ENCODE measurements around the gene SUMO4. TPM values are rescaled to one million over a fixed set of nuclear protein-coding genes. Genes with fewer than 3 reads are reported as not detected.
A peak's percentile ranks its signal among the peaks of the same experiment; 100 is the strongest.
"Not testable (repeated sequence)": the region's sequence is repeated elsewhere in the genome, so short reads cannot be mapped to it uniquely, and the experiment has no call there.

SUMO4 gene
- polyA plus RNA-seq, 6 donors from 2014 or later, result 0.26 to 1.6 (median 0.85) TPM; not detected in 1

DNA sequence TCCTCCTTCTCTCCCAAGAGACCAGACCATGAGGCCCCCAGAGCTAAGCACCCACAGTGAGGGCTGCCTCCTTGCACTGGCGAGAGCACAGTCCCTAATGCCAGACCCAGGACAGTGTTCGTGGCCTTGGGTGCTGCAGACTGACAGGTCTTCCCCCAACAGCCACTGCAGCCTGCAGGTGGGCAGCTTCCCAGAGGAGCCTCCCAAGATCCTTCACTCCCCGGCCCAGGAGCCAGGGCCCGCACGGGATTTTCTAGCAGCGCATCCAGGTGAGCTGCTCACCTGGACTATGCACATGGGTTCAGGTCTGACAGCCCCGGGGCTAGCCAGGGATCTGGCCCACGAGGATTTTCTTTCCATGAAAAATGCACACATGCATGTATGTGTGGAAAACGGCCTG is 41.7 kb downstream of the SUMO4 start:
- H3K4me3 Mint-ChIP-seq, result no peak overlapping the region
- ATAC-seq (ENCODE audit: low read depth in 2 of 2) (no peak), DNase-seq (no peak)
- H3K27me3 Mint-ChIP-seq, result no peaks in the 10 kb centered on the region
- H3K4me1 Mint-ChIP-seq, result peaks cover 15 to 37% (median 28%) of the 10 kb centered on the region in 3 donors
- no peaks in the 10 kb centered on the region for H3K36me3 Mint-ChIP-seq
- H3K27ac Mint-ChIP-seq, result peak overlapping the region in 2 of 6 donors; percentile 10 to 53
- H3K9me3 Mint-ChIP-seq, result no peaks in the 10 kb centered on the region

DNA sequence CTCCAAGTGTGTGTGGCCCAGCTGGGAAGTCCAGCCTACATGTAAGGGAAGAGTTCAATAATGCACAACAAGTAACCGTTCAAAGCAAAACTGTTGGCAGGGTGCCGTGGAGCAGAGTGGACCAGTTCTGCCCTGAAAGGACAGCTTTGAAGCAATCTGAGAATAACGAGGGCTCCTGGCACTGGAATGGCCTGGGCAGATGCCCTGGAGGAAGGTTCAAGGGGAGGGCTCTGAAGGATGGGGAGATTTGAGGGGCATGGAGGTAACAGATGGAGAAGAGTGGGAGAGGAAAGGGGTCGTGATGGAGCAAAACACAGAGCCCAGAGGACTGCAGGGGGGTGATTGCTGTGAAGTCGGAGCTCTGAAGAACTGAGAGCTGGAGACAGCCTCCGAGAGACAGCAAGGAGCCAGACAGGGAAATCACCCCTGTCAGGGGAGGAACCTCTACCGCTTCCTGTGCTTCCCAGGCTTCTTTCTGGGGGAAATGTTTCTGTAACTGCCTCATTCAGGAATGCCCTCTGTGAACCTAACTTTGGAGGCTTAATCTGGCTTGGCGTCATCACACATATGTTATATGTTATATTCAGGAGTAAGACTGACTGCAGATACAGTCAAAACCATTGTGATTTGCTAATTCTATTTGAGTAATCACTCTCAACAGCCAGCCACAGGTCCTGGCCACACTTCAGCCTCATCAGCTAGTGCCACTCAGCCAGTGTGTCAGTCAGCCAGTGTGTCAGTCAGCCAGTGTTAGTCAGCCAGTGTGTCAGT is 43.5 kb downstream of the SUMO4 start:
- H3K27ac Mint-ChIP-seq, result peak overlapping the region in 3 of 6 donors; percentile 17 to 76 (median 48)
- DNase-seq, result no peak

DNA sequence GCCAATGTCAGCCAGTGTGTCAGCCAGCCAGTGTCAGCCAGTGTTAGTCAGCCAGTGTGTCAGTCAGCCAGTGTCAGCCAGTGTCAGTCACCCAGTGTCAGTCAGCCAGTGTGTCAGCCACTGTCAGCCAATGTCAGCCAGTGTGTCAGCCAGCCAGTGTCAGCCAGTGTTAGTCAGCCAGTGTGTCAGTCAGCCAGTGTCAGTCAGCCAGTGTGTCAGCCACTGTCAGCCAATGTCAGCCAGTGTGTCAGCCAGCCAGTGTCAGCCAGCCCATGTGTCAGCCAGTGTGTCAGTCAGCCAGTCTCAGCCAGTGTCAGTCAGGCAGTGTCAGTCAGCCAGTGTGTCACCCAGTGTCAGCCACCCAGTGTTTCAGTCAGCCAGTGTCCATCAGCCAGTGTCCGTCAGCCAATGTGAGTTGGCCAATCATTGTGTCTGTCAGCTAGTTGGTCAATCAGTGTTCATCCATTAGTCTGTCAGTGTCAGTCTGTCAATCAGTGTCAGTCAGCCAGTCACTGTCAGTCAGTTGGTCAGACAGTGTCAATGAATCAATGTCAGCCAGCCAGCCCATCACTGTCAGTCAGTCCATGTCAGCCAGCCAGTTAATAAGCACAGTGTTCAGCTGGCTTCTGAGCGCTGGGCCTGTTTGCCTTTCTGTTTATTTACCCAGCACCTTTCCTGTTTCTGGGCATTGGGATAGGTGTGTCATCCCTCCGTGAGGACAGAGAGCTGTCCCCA is 44.5 kb downstream of the SUMO4 start:
- not testable (repeated sequence) for H3K9me3 Mint-ChIP-seq; H3K27me3 Mint-ChIP-seq; ATAC-seq (ENCODE audit: low read depth in 2 of 2); H3K4me3 Mint-ChIP-seq; DNase-seq; H3K36me3 Mint-ChIP-seq
- Mint-ChIP-seq H3K4me1 (peaks cover 8 to 16% (median 16%) of the 10 kb centered on the region in 3 donors), H3K27ac (peak overlapping the region in 3 of 6 donors; percentile 32 to 89 (median 70))

More for the DNA sequence above, 43.5 kb downstream of the SUMO4 start:
- H3K36me3 Mint-ChIP-seq, result no peaks in the 10 kb centered on the region
- H3K27me3 Mint-ChIP-seq, result no peaks in the 10 kb centered on the region
- H3K4me3 Mint-ChIP-seq, result peak overlapping the region in 1 of 8 donors; percentile 15
- no peak for ATAC-seq (ENCODE audit: low read depth in 2 of 2)
- H3K9me3 Mint-ChIP-seq, result no peaks in the 10 kb centered on the region
- peaks cover 15 to 24% (median 19%) of the 10 kb centered on the region in 3 donors for H3K4me1 Mint-ChIP-seq

DNA sequence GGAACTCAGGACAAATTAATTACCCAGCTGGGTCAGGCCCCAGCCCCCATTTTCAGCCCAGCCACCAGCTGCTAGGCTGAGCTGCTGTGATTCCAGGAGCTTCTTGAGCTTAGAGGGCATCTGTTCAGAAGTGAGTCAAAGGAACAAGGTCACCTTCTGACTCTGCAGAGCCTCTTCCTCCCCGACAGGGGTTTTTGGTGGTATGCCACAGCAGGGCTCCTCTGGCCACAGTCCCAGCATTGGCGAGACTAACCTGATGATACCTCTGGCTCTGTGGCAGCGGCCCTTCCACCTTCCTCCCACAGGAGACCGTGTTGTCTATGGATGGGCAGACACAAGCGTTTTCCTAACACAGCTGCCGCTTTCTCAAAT is 45.0 kb downstream of the SUMO4 start:
- peak overlapping the region in 1 of 6 donors; percentile 5 for H3K27ac Mint-ChIP-seq
- no peaks in the 10 kb centered on the region for H3K9me3 Mint-ChIP-seq
- ATAC-seq (ENCODE audit: low read depth in 2 of 2), result no peak
- no peak for DNase-seq
- H3K4me3 Mint-ChIP-seq, result no peak overlapping the region
- H3K27me3 Mint-ChIP-seq, result no peaks in the 10 kb centered on the region
- H3K4me1 Mint-ChIP-seq, result peaks cover 10 to 18% (median 18%) of the 10 kb centered on the region in 3 donors
- H3K36me3 Mint-ChIP-seq, result peaks cover 0 to 7% of the 10 kb centered on the region in 2 donors

DNA sequence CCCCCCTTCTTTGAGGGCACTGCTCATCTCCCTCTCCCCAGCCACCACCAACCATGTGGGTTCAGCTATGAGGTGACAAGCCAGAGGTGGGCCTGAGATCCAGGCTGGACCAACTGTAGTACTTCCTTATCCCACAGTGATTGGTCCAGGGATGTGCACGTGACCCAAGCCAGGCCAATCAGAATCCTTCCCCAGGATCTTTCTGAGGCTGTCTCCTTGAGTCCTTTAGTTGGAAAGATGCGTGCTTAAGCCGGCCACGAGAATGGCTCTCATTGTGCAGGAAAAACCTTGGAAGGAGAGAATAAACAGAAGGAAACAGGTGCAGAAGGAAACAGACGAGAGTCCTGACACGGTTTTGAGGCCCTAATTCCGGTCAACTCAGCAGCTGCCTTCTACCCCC is 45.5 kb downstream of the SUMO4 start:
- peaks cover 10 to 20% (median 18%) of the 10 kb centered on the region in 3 donors for H3K4me1 Mint-ChIP-seq
- H3K9me3 Mint-ChIP-seq, result no peaks in the 10 kb centered on the region
- no peak for DNase-seq
- no peaks in the 10 kb centered on the region for H3K27me3 Mint-ChIP-seq
- no peak overlapping the region for H3K27ac Mint-ChIP-seq
- H3K4me3 Mint-ChIP-seq, result no peak overlapping the region
- peaks cover 0 to 7% of the 10 kb centered on the region in 2 donors for H3K36me3 Mint-ChIP-seq
- no peak for ATAC-seq (ENCODE audit: low read depth in 2 of 2)

DNA sequence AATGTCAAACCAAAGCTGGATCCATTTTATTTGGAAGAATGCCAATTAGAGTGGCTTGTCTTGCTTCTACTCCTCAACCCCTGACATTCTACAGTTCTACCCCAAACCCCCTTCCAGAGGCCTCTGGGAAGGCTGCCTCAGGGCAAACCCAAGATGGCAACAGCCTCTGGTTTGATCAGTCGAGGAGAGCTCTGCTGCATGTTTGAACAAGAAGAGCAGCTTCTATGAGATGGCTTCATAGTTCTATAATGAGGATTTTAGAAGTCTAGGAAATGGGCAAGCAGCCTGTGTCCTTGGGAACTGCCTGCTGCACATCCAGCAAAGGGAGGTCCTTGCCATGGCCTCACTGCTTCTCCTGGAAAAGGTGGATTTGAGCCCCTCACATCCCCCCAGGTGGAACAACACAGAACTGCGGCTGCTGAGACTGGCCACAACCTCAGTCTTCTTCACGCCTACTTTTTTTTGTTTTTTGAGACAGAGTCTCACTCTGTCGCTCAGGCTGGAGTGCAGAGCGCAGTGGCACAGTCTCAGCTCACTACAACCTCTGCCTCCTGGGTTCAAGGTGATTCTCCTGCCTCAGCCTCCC is 46.8 kb downstream of the SUMO4 start:
- Mint-ChIP-seq H3K4me3 (no peak overlapping the region), H3K27me3 (no peaks in the 10 kb centered on the region), H3K27ac (peak overlapping the region in 3 of 6 donors; percentile 9 to 53 (median 36)), H3K4me1 (peaks cover 10 to 20% (median 18%) of the 10 kb centered on the region in 3 donors), H3K36me3 (peaks cover 0 to 7% of the 10 kb centered on the region in 2 donors), H3K9me3 (no peaks in the 10 kb centered on the region)
- ATAC-seq (ENCODE audit: low read depth in 2 of 2) (no peak), DNase-seq (no peak)

DNA sequence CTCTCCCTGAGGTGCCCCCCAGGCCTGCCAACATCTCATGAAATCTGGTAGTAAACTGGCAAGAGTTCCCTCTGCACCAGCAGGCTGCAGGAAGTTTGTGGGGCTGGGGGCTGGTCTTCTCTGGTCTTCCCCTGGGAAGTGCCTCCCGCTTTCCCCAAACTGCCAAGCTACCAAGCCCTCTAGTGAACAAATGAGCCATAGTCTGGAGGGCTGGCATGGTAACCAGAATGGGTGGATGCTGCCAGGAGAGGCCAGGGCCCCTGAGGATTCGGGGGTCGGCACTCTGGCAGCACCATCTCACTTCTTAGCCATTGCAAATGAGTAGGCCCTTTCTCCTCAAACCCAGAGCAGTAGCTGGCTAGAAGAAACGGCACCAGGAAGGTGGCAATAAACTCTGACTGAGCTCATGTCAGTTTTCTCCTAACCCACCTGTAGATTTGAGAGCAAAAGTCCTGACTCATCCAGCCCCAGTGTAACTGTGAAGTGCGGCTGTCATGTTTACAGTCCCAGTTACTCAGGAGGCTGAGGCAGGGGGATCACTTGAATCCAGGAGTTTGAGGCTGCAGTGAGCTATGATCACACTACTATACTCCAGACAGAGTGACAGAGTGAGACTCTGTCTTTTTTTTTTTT is 48.9 kb downstream of the SUMO4 start:
- no peaks in the 10 kb centered on the region for H3K9me3 Mint-ChIP-seq
- H3K27me3 Mint-ChIP-seq, result no peaks in the 10 kb centered on the region
- no peak for DNase-seq

DNA sequence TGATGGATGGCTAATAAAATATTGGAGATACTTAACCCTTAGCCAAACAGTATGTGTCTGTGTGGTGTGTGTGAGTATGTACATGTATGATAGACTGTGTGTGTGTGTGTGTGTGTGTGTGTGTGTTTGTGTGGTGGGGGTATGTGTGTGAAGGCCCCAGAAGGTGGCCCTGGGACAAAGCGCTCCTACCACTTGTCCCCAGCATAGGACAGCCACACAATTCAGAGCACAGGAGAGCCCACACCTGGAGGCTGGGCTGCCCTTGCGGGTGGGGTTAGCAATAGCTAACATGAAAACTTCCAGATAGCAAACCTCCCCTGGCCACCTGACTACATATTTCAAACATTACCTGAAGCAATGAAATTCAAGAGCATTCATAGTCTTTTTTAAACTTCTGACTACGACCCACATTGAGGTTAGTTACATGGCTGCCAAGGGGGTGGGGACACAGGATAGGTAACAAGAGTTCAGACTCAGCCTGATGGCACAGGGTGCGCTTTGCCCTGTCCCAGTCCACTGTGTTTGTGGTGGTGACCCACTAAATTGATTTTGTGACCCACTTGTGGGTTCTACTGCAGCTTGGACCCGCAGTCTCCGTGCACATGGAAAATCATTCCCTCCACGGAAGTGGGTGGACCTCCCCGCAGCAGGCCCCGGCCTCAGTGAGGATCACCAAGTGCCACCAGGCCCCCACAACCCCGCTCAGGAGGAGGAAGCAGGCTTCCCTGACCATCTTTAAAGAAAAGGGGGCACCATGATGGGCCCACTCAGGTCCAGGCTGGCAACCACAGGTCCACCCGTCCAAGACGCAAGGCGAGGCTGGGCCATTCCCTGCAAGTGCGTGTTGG is 50.0 kb downstream of the SUMO4 start:
- no peak for ATAC-seq (ENCODE audit: low read depth in 2 of 2)
- H3K27me3 Mint-ChIP-seq, result no peaks in the 10 kb centered on the region
- H3K36me3 Mint-ChIP-seq, result peaks cover 0 to 7% of the 10 kb centered on the region in 2 donors
- no peak for DNase-seq
- H3K4me3 Mint-ChIP-seq, result peak overlapping the region in 6 of 8 donors; percentile 3 to 64 (median 38)
- peak overlapping the region in 4 of 6 donors; percentile 9 to 79 (median 56) for H3K27ac Mint-ChIP-seq
- H3K9me3 Mint-ChIP-seq, result no peaks in the 10 kb centered on the region
- peaks cover 9 to 26% (median 16%) of the 10 kb centered on the region in 3 donors for H3K4me1 Mint-ChIP-seq

More for the DNA sequence above, 48.9 kb downstream of the SUMO4 start:
- H3K27ac Mint-ChIP-seq, result peak overlapping the region in 3 of 6 donors; percentile 34 to 43 (median 39)
- peaks cover 9 to 24% (median 14%) of the 10 kb centered on the region in 3 donors for H3K4me1 Mint-ChIP-seq
- peaks cover 0 to 7% of the 10 kb centered on the region in 2 donors for H3K36me3 Mint-ChIP-seq
- H3K4me3 Mint-ChIP-seq, result no peak overlapping the region
- no peak for ATAC-seq (ENCODE audit: low read depth in 2 of 2)

Other genes starting within 250 kb of the SUMO4 start
- 10 to 100 TPM in 3 of 6 donors, 1 to 10 TPM in 3; 7.7 to 13.5 (median 10.1) TPM for gene TAB2, start 82.5 kb upstream of the SUMO4 start, polyA plus RNA-seq (ENCODE audit: low read depth in 6 of 6)
- 1 to 10 TPM; 4.7 to 9.2 (median 7.3) TPM for gene ZC3H12D, start 84.8 kb downstream of the SUMO4 start, polyA plus RNA-seq (ENCODE audit: low read depth in 6 of 6)
- gene PPIL4, start 145.8 kb downstream of the SUMO4 start, polyA plus RNA-seq (ENCODE audit: low read depth in 6 of 6), result 10 to 100 TPM; 10.4 to 16.2 (median 14.5) TPM
- 10 to 100 TPM; 29.4 to 42.4 (median 37.9) TPM for gene GINM1, start 166.1 kb downstream of the SUMO4 start, polyA plus RNA-seq (ENCODE audit: low read depth in 6 of 6)
- gene KATNA1, start 248.5 kb downstream of the SUMO4 start, polyA plus RNA-seq (ENCODE audit: low read depth in 6 of 6), result 10 to 100 TPM in 5 of 6 donors, 1 to 10 TPM in 1; 9.3 to 25.5 (median 23.4) TPM